ENCODE measurements around the gene DYNC2H1.

DNA sequence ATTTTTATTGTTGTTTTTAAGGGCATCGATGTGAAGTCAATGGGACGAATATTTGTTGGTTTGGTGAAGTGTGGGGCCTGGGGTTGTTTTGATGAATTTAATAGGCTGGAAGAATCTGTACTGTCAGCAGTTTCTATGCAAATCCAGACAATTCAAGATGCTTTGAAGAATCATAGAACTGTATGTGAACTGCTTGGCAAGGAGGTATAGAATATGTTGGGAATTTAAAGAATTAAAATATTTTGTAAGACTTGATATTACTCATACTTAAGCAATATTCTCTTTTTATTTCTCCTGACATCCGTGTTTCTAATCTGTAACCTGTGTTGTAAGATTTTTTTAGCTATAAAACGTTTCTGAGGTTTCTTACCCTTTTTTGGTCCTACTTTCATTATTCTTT is 61.6 kb downstream of the DYNC2H1 start:
- TF ChIP-seq, protein P1, sequence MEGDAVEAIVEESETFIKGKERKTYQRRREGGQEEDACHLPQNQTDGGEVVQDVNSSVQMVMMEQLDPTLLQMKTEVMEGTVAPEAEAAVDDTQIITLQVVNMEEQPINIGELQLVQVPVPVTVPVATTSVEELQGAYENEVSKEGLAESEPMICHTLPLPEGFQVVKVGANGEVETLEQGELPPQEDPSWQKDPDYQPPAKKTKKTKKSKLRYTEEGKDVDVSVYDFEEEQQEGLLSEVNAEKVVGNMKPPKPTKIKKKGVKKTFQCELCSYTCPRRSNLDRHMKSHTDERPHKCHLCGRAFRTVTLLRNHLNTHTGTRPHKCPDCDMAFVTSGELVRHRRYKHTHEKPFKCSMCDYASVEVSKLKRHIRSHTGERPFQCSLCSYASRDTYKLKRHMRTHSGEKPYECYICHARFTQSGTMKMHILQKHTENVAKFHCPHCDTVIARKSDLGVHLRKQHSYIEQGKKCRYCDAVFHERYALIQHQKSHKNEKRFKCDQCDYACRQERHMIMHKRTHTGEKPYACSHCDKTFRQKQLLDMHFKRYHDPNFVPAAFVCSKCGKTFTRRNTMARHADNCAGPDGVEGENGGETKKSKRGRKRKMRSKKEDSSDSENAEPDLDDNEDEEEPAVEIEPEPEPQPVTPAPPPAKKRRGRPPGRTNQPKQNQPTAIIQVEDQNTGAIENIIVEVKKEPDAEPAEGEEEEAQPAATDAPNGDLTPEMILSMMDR (conservative IDR thresholded peaks at IDR 0.05; ENCODE audit: low read depth, low read length), result no peak
- no peak for TF ChIP-seq EZH2 (IDR thresholded peaks at IDR 0.05; ENCODE audit: borderline replicate concordance, low read depth, low read length, poor library complexity, severe bottlenecking)

Data from A673 (cell line).